ENCODE data around the gene SLC5A9.
"Not testable (repeated sequence)": the region's sequence is repeated elsewhere in the genome, so short reads cannot be mapped to it uniquely, and the experiment has no call there.

SLC5A9 gene

DNA sequence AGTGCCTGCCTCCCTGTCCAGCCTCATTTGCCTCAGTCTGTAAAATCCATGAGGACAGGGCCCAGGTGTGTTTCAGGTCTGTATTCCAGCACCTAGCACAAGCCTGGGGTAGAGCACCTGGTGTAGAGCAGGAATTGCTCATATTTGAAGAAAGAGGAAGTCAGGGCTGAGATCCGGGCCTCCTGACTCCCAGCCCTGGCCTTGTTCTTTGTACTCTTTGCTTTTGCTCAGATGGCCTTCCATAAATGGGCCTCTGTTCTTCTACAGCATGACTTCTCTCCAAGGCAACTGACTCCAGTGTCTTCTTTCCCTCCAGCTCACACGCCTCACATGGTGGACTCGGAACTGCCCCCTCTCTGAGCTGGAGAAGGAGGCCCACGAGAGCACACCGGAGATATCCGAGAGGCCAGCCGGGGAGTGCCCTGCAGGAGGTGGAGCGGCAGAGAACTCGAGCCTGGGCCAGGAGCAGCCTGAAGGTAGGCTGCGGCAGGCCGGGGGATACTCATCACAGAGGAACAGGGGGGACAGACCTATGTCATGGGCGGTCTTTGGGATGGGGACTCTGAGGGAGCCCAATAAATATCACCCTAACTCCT lies 19.7 kb downstream of the SLC5A9 start:
- DNase-seq (ENCODE audit: low read depth in 2 of 2): no peak

DNA sequence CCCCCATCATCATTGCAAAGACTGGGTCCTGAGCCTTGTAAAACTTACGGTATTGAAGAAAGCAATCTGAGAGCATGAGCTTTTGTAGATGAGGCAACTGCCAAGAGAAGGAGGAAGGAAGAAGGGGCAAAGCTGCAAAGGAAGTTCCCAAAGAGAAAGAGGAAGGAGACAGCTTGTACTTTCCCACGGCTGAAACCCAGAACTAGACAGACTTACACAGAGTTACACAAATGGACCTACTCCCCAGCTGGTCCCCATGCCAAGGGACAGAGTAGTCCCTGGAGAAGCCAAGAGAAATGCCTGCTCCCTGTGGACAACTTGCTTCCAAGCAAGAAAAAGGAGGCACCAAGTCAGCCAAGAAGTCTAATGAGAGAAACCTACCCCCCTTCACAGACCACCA lies 22.6 kb downstream of the SLC5A9 start:
- DNase-seq (ENCODE audit: low read depth in 2 of 2): no peak

DNA sequence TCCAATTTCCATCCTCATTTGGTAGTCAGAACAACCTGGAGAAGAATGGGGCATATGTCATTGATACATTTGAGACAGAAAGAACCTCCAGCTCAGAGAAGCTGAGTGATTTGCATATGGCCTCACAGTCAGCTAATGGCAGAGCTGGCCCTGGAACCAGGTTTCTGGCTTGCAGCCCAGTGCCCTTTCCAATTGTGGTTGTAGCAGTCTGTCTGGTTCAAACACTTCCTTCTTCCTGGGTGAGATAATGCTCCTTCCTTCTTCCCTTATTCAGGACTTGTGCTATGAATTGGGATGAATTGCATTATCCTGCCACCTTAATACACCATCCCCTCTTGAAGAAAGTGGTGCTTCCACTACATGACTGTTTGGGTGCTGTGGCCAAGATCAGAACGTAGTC lies 24.2 kb downstream of the SLC5A9 start:
- DNase-seq (ENCODE audit: low read depth in 2 of 2): no peak

DNA sequence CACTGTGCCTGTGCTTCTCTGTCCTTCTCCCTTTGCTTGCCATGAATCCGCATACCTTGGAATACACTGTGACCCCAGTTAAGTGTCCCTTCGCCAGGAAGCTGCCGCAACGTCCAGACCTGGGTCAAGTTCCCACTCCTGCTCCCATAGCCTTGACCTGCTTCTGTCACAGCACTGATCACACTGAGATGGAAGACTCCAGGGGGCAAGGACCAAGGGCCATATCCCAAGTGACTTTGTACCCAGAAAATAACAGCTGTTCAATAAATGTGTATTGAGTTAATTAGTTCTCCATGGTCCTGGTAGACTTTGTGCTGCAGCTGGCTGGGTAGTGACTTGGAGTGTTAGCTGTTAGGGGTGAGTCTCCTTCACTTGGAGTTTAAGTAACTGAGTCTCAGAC lies 25.8 kb downstream of the SLC5A9 start:
- DNase-seq (ENCODE audit: low read depth in 2 of 2): no peak

DNA sequence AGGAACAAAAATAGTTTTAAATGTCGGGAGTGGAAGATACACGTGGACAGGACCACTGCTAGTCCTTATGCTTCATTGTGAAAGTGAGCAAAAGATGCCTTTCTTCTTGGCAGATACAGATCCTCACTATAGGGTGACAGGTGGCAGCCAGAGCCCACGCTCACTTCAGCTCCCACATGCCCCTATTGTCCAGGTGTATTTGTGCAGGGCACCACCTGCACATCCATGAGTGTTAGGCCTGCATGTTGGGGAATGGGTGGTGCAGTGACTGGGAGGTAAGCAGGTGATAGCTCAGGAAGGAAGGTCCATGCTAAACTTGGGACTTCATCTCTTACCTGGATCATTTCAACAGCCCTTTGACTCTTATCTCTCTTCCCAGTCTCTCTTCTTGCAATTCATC lies 27.4 kb downstream of the SLC5A9 start:
- DNase-seq (ENCODE audit: low read depth in 2 of 2): no peak

DNA sequence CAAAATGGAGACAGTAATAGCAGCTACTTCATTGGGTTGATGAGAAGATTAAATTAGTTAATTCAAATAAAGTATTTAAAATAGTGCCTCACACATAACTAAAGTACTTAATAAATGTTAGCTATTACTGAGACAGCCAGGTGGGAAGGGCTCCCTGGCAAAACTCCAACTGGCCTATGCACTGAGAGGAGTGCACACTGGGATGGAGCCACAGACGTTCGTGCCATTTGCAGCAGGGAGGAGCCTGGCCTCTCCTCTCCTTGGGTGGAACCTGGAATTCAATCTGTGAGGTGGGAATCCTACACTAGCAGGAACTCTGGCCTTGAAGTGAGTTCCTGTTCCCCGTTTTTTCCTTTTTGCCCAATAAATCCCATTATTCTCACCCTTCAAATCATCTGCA lies 28.1 kb downstream of the SLC5A9 start:
- DNase-seq (ENCODE audit: low read depth in 2 of 2): no peak

DNA sequence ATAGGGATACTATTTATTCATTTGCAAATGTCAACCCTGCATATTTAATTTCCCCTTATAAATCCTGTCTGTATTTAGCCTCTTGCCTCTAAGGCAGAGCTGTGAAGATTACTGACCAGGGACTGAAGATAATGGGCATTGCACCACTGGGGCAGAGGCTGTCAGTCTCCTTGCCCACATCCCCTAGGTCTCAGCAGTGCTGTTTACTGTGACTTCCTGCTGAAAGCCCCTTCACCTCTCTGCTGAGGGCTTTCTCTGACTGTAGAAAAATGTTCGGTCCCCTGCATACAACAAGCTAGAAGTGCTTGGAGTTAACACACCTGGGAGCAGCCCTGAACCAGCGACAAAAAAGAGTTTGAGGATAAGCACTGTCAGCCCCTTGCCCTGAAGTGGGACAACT lies 28.8 kb downstream of the SLC5A9 start:
- no peak for DNase-seq (ENCODE audit: low read depth in 2 of 2)

DNA sequence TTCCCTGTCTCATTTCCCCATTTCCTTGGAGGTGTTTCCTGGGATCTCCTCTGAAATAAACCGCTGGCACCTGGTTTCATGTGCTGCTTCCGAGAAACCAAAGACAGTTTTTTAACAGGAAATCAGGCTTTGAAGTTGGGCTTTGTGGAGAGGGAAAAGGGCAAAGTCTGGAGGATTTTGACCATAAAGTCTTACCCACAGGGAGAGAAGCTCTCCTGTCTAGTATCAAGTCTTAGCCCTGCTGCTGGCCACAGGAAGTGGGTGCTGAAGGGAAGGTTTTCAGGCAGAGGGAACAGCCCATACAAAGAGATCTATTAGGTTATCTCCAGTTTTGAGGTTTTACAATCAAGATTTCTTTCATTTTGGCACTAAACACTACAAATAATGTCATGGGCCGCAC lies 29.3 kb downstream of the SLC5A9 start:
- no peak for DNase-seq (ENCODE audit: low read depth in 2 of 2)

DNA sequence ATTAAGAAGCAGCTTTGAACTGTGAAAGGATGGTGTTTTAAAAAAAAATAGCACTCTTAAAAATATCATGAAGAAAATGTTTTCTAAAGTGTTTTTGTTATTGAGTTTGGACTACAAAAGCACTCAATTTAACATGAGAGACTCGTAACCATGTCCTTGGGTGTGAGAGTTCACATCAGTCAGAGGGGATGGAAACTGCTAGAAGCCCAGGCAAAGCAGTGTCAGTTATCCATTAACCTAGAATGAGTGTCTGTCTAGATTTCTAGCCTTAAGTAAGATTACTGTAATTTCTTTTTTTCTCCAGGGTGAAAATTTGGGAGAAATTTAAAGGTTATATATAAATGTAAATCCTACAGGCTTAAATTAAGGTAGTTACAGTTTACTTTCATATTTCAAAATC lies 31.7 kb downstream of the SLC5A9 start:
- DNase-seq (ENCODE audit: low read depth in 2 of 2): no peak

DNA sequence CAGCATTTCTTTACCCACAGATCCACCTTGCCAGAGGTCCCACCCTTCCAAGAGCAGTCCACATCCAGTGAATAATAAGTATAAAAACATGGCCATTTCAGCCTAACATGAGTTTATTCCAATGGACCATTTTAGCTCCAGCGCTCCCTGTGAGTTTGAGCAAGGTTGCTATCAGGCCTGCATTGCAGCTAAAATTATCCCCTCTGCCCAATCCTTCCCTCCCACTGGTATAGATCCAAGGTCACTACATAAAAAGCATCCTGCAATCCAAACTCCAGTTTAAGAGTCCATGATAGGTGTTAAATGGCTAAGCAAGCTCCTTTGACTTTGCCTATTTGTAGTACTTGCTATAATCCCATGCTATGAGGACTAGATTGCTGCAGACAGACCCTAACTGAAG lies 35.6 kb downstream of the SLC5A9 start:
- DNase-seq (ENCODE audit: low read depth in 2 of 2): no peak

DNA sequence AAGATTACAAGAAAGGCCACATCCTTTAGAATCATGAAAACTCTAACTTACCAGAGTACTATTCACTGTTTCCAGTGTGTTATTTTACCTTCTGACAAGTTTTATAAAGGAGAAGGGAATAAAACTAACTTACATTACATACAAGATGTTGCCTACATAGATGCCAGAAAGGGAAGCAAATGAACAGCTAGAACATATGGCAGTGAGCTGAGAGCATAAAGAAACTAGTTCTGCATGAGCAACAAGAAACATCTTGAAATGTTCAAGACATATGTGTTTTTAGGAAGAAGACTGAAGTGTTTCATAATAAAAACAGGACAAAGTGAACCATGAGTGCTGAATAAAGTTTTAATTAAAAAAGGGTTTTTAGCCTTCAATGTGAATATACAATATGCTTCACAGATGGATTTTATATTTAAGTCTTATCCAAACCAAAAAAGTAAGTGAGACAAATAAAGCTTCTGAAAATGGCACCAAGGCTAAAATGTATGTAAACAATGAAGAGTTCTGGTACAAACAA lies 39.4 kb downstream of the SLC5A9 start:
- DNase-seq (ENCODE audit: low read depth in 2 of 2): no peak

DNA sequence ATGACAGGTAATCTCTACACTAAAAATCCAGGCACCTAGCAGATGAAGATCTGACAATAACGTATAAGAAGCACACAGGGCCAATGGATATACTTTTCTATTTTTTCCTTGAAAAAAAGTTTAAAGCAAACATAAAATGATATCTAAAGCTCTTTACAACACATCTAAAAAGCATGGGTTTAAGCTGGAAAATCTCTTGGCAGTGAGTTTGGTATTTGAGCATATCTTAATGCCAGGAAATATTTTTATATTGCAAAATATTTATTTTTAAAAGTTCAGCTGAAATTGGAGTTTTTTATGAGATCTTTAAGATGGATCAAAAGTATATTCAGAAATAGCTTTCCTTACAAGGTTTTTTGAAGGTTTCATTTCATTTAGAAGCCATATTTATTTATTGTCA lies 40.5 kb downstream of the SLC5A9 start:
- DNase-seq (ENCODE audit: low read depth in 2 of 2): no peak

DNA sequence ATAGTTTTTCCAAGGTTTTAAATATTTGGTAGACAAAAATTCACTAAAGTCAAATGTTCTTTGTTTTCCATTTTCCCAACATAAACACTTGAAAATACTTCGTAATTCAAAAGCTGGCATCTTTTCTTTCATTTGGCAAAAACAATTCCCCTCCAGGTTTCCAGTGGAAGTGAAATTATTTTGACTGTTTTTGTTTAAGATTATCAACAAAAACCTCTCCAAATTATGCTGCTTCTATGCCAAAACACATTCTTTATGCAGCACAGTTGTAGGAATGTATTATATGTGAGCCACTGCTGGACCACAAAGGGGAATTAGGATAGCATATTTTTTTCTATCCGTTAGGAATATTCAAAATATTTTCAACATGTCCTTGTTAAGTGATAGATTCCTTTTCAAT lies 44.1 kb downstream of the SLC5A9 start:
- no peak for DNase-seq (ENCODE audit: low read depth in 2 of 2)

DNA sequence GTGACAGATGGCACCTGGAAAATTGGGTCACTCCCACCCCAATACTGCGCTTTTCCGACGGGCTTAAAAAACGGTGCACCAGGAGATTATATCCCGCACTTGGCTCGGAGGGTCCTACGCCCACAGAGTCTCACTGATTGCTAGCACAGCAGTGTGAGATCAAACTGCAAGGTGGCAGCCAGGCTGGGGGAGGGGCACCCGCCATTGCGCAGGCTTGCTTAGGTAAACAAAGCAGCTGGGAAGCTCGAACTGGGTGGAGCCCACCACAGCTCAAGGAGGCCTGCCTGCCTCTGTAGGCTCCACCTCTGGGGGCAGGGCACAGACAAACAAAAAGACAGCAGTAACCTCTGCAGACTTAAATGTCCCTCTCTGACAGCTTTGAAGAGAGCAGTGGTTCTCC lies 54.9 kb downstream of the SLC5A9 start:
- not testable (repeated sequence) for DNase-seq (ENCODE audit: low read depth in 2 of 2)

DNA sequence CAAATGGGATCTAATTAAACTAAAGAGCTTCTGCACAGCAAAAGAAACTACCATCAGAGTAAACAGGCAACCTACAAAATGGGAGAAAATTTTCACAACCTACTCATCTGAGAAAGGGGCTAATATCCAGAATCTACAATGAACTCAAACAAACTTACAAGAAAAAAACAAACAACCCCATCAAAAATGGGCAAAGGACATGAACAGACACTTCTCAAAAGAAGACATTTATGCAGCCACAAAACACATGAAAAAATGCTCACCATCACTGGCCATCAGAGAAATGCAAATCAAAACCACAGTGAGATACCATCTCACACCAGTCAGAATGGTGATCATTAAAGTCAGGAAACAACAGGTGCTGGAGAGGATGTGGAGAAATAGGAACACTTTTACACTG lies 59.8 kb downstream of the SLC5A9 start:
- not testable (repeated sequence) for DNase-seq (ENCODE audit: low read depth in 2 of 2)

DNA sequence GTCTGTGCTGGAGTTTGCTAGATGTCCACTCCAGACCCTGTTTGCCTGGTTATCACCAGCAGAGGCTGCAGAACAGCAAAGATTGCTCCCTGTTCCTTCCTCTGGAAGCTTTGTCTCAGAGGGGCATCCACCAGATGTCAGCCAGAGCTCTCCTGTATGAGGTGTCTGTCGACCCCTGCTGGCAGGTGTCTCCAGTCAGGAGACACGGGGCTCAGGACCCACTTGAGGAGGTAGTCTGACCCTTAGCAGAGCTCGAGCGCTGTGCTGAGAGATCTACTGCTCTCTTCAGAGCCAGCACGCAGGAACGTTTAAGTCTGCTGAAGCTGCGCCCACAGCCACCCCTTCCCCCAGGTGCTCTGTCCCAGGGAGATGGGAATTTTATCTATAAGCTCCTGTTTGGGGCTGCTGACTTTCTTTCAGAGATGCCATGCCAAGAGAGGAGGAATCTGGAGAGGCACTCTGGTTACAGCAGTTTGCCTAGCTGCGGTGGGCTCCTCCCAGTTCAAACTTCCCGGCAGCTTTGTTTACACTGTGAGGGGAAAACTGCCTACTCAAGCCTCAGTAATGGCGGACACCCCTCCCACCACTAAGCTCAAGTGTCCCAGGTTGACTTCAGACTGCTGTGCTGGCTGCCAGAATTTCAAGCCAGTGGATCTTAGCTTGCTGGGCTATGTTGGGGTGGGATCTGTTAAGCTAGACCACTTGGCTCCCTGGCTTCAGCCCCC lies 62.3 kb downstream of the SLC5A9 start:
- DNase-seq (ENCODE audit: low read depth in 2 of 2): not testable (repeated sequence)

DNA sequence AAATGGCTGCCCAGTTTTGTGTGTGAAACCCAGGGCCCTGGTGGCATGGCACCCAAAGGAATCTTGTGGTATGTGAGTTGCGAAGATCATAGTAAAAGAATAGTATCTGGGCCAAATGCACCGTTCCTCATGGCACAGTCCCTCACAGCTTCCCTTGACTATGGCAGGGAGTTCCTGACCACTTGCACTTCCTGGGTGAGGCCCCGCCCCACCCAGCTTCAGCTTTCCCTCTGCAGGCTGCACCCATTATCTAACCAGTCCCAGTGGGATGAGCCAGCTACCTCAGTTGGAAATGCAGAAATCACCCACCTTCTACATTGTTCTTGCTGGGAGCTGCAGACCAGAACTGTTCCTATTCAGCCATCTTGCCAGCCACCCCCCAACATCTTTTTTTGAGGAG lies 63.0 kb downstream of the SLC5A9 start:
- no peak for DNase-seq (ENCODE audit: low read depth in 2 of 2)

DNA sequence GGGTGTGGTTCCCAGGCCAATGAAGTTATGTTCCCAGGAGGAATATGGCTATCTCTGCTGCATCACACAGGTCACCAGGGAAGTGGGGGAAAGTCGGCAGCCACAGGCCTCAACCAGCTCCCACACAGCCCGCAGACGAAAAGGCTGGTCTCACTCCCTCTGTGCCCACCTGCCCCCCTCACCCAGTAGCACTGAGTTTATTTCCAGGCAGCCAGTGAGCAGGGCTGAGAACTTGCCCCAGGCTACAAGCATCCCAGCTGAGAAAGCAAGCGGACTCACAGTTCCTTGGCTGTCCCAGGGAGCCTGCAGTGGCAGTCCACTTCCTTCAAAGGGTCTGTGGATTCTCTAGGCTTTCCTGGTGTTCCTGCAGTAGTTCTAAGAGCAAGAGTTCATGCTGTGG lies 68.9 kb downstream of the SLC5A9 start:
- no peak for DNase-seq (ENCODE audit: low read depth in 2 of 2)

DNA sequence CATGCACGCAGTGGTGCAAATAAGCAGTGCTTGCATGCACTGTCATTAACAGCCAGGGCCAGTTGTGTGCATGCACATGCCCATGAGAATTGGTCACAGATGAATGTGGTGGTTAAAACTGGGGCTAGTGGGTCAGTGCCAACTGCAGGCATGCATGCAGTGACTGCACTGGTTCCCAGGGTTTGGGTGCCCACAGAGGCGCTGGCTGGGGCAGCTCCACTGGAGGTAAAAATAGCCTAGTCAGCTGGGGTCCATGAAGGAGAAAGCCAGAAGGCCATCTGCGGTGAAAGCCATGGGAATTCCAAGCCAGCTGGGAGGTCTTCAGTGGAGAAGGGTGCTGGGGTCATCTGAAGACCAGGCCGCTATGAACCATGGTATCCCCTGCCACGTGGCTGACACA lies 70.2 kb downstream of the SLC5A9 start:
- DNase-seq (ENCODE audit: low read depth in 2 of 2): no peak

DNA sequence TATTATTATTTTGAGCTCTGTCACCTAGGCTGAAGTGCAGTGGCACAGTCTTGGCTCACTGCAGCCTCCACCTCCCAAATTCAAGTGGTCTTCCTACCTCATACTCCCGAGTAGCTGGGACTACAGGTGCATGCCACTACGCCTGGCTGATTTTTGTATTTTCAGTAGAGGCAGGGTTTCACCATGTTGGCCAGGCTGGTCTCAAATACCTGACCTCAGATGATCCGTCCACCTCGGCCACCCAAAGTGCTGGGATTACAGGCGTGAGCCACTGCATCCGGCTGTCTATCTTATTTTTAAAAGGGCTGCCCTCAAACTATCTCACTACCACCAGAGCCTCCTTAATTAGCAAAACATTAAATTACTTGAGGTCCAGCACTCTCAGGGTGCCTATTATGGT lies 71.6 kb downstream of the SLC5A9 start:
- DNase-seq (ENCODE audit: low read depth in 2 of 2): not testable (repeated sequence)

DNA sequence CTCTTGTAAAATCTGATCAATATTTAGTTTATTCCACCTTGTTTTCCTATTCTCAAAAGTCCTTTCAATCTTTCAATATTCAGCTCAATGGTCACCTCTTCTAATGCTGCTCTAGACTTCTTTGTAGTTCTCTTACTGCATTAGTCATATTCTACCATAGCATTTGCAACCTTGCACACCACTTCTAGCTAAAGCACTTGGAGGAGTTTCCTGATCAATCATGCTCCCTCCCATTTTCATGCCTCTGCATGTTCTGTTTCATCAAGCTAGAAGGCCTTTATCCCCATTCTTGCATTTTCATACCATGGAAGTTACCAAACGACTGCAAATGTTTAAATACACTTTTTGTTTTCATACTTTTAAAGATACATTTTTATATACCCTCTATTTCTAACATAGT lies 72.1 kb downstream of the SLC5A9 start:
- DNase-seq (ENCODE audit: low read depth in 2 of 2): no peak

Data from stimulated activated CD4-positive, alpha-beta T cell treated with anti-CD3 and anti-CD28 coated beads, Interleukin-4, amount 100 ng/mL, for 48 hours (primary cell).